Suprapubic skin (tissue), 4 donors: ENCODE results near the gene ZBTB20. TPM values are rescaled to one million over a fixed set of nuclear protein-coding genes. Genes with fewer than 3 reads are reported as not detected.

Experiments
- DNase-seq, 2 donors: peaks; one replicate each; pipeline ENCODE4 v3.0.0-alpha.2; 2019; ENCODE audit warnings: low spot score in 2 of 2
- H3K27ac ChIP-seq: fragments of 200-600 bp; sonication (generic); one replicate; pipeline ENCODE4 v1.5.1; 2019
- H3K27me3 ChIP-seq: fragments of 200-600 bp; sonication (generic); one replicate; pipeline ENCODE4 v1.5.1; 2019
- H3K36me3 ChIP-seq: fragments of 200-600 bp; sonication (generic); one replicate; pipeline ENCODE4 v1.5.1; 2019
- H3K4me1 ChIP-seq: fragments of 200-600 bp; sonication (generic); one replicate; pipeline ENCODE4 v1.5.1; 2019
- H3K4me3 ChIP-seq: fragments of 200-600 bp; sonication (generic); one replicate; pipeline ENCODE4 v1.5.1; 2019; ENCODE audit warnings: mild to moderate bottlenecking
- H3K9me3 ChIP-seq: fragments of 200-600 bp; sonication (generic); one replicate; pipeline ENCODE4 v1.5.1; 2019
- CTCF ChIP-seq, 2 donors: fragments of 200-600 bp in 1 of 2; fragments of 450-650 bp in 1 of 2; sonication (generic) in 1 of 2; IDR thresholded peaks; one replicate each; pipeline ENCODE4 v1.5.1; 2016 to 2019; ENCODE audit warnings: antibody characterized with exemption in 2 of 2, mild to moderate bottlenecking in 1 of 2, moderate library complexity in 1 of 2
- EP300 ChIP-seq: sonication (generic); formaldehyde crosslinking; IDR thresholded peaks from one replicate; pipeline ENCODE4 v1.6.1; 2017; ENCODE audit warnings: antibody characterized with exemption
- POLR2A ChIP-seq, 2 donors: fragments of 450-650 bp; IDR thresholded peaks; one replicate each; pipeline ENCODE4 v1.6.1; 2017; ENCODE audit warnings: antibody characterized with exemption in 2 of 2, mild to moderate bottlenecking in 2 of 2, moderate library complexity in 2 of 2
- POLR2AphosphoS5 ChIP-seq, 3 donors: sonication (generic); formaldehyde crosslinking; IDR thresholded peaks; one replicate each; pipeline ENCODE4 v1.6.1; 2017; ENCODE audit warnings: antibody characterized with exemption in 3 of 3
- WGBS: methylation state at CpG from one replicate; pipeline ENCODE4 v1.1.5; 2018; 5-methylcytosine and 5-hydroxymethylcytosine counted together
- total RNA-seq, 4 donors: library from RNA; depleted of rRNA; stranded (reverse); fragments of >200 nt; gene quantifications; one replicate each; pipeline ENCODE4 v1.1.0, GENCODE V29; 2016

Gene ZBTB20
- total RNA-seq, 4 donors from 2014 or later, result 23.6 to 77.2 (median 39.4) TPM

- peaks cover 5% of the 10 kb centered on the region for H3K4me1 ChIP-seq
- H3K27me3 ChIP-seq, result no peaks in the 10 kb centered on the region
- H3K36me3 ChIP-seq, result no peaks in the 10 kb centered on the region
- no peak for DNase-seq
- WGBS, result 84% methylated on average over 8 of the region's 8 CpGs
- no peak for TF ChIP-seq POLR2AphosphoS5 (IDR thresholded peaks at IDR 0.05)
- TF ChIP-seq EP300, result no peak
- no peak for TF ChIP-seq CTCF (IDR thresholded peaks at IDR 0.05)
- no peak for TF ChIP-seq POLR2A (IDR thresholded peaks at IDR 0.05)
- no peaks in the 10 kb centered on the region for H3K9me3 ChIP-seq
- H3K4me3 ChIP-seq, result no peak overlapping the region
- no peak overlapping the region for H3K27ac ChIP-seq
Measured at GRCh38 chr3:114498539-114499370, 648.3 kb downstream of the ZBTB20 start.

- H3K4me1 ChIP-seq, result peaks cover 5% of the 10 kb centered on the region
- 74% methylated on average over 2 of the region's 2 CpGs for WGBS
- H3K27ac ChIP-seq, result no peak overlapping the region
- no peaks in the 10 kb centered on the region for H3K36me3 ChIP-seq
- H3K4me3 ChIP-seq, result no peak overlapping the region
- H3K27me3 ChIP-seq, result no peaks in the 10 kb centered on the region
- no peaks in the 10 kb centered on the region for H3K9me3 ChIP-seq
- no peak for TF ChIP-seq EP300
- TF ChIP-seq POLR2AphosphoS5 (IDR thresholded peaks at IDR 0.05), result peak in 1 of 3 donors; percentile 61
- TF ChIP-seq CTCF (IDR thresholded peaks at IDR 0.05), result no peak
- no peak for DNase-seq
Measured at GRCh38 chr3:114496874-114497273, 650.2 kb downstream of the ZBTB20 start.

DNA sequence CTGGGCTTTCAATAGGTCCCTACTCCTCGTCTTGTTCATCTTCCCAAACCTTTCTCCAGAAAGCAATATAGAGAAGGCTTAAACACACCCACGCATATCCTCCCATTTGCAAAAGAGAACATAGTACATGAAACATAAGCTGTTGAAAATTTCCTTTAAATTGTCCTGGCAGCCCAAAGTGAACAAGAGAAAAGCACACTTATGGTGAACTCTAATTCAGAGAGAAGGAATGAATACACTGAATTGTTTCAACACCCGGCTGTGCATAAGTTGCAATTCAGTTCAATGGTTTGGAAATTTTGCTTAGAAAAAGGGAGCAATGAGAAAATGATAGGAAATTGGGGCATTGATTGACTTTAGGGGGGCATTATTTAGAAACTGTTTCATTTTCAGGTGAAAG lies 650.6 kb downstream of the ZBTB20 start:
- 91% methylated on average over 3 of the region's 3 CpGs for WGBS
- H3K36me3 ChIP-seq, result no peaks in the 10 kb centered on the region
- no peak for DNase-seq
- TF ChIP-seq POLR2AphosphoS5 (IDR thresholded peaks at IDR 0.05) (no peak), CTCF (IDR thresholded peaks at IDR 0.05) (no peak), EP300 (no peak), POLR2A (IDR thresholded peaks at IDR 0.05) (no peak)
- peak overlapping the region; percentile 36 for H3K27ac ChIP-seq
- H3K9me3 ChIP-seq, result no peaks in the 10 kb centered on the region
- H3K27me3 ChIP-seq, result no peaks in the 10 kb centered on the region
- H3K4me1 ChIP-seq, result peaks cover 5% of the 10 kb centered on the region
- H3K4me3 ChIP-seq, result no peak overlapping the region

DNA sequence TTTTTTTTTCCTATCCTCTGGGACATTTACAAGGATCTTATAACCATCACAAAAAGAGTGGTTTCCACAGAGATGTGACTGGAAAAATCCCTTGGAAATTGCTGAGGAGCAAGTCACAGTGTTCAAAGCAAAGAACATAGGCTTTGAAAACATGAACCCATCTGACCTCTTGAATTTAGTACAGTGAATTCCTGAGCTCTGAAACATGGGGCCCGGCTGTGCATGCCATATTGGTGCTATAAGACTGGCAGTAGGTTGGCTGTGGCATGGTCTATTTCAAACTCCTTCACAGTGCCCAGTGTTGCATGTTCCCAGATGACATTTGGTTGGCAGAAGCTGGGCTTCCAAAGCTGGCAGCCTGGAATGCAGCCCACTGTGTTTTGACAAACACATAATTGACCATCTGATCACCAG lies 651.1 kb downstream of the ZBTB20 start:
- TF ChIP-seq POLR2A (IDR thresholded peaks at IDR 0.05), result no peak
- no peak for TF ChIP-seq POLR2AphosphoS5 (IDR thresholded peaks at IDR 0.05)
- Histone ChIP-seq H3K36me3 (no peaks in the 10 kb centered on the region), H3K27me3 (no peaks in the 10 kb centered on the region), H3K4me1 (peaks cover 5% of the 10 kb centered on the region), H3K27ac (peak overlapping the region; percentile 36), H3K4me3 (no peak overlapping the region), H3K9me3 (no peaks in the 10 kb centered on the region)
- WGBS, result 67% methylated on average over 1 of the region's 1 CpG
- no peak for DNase-seq

DNA sequence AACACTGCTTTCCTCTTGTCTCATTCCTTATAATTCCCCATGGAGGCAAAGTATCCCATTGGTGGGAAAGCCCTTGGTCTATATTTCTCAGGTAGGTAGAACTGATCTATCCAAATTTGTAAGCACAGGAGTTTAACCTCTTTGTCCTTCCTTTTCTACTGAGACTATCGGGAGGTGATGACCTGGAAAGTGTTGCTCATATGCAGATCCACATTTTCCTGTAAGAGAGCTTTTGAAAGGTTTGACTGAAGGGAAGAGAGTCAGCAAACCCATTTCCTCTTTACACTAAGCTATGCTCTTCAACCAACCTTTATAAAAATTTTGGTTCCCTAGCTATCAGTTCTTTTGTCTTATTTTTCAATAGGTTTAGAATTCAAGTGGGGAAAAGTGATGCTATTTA lies 652.6 kb downstream of the ZBTB20 start:
- H3K4me3 ChIP-seq, result no peak overlapping the region
- no peak for DNase-seq
- 92% methylated on average over 1 of the region's 1 CpG for WGBS
- H3K4me1 ChIP-seq, result peaks cover 5% of the 10 kb centered on the region
- no peaks in the 10 kb centered on the region for H3K9me3 ChIP-seq
- H3K27ac ChIP-seq, result no peak overlapping the region
- H3K36me3 ChIP-seq, result no peaks in the 10 kb centered on the region
- H3K27me3 ChIP-seq, result no peaks in the 10 kb centered on the region
- TF ChIP-seq POLR2AphosphoS5 (IDR thresholded peaks at IDR 0.05), result no peak
- TF ChIP-seq EP300, result no peak
- TF ChIP-seq POLR2A (IDR thresholded peaks at IDR 0.05), result no peak
- no peak for TF ChIP-seq CTCF (IDR thresholded peaks at IDR 0.05)
